GM18505 (cell line): ENCODE data around the gene TGDS.
A peak's percentile ranks its signal among the peaks of the same experiment; 100 is the strongest.

Experiments
- ATAC-seq: cut with Tn5 transposase; IDR thresholded peaks from one replicate; pipeline ENCODE4 v1.9.1; 2021; ENCODE audit not compliant: unreplicated experiment
- POLR2A ChIP-seq: IDR thresholded peaks from 4 replicates; pipeline ENCODE4 v1.6.1; 2011; ENCODE audit warnings: borderline replicate concordance; ENCODE audit not compliant: insufficient read depth, insufficient read length; ENCODE audit errors: extremely low read depth

The TGDS gene

DNA sequence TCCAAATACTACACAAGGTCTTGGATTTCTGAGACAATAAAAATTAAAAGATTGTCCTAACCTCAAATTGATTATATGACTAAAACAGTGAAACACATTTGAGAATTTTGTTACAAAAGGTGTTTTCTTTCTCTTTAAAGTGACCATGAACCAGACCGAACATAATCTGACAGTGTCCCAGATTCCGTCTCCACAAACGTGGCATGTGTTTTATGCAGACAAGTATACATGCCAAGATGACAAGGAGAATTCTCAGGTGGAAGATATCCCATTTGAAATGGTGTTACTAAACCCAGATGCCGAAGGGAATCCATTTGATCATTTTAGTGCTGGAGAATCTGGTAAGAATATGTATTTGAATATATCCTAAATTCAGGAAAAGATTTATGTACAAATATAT lies 16.1 kb upstream of the TGDS start:
- no peak for ATAC-seq
- TF ChIP-seq POLR2A = no peak

DNA sequence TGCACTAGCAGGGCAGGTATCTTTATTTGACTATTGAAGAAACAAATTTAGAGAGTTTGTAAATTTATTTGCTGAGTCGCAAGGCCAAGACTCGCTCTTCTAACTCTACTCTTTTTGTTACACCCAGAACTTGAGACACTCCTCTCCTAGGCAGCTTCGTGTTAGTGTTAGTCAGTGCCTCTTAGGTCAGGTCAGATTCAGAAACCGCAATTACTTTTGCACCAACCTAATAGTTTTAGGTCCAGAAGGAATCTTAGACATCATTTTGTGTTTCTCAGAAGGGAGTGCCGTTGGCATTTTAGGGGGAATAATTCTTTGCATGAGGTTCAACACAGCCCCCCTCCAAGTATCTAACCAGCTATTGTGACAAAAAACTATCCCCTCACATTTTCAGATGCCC lies 14.5 kb upstream of the TGDS start:
- ATAC-seq = no peak
- TF ChIP-seq POLR2A = no peak

DNA sequence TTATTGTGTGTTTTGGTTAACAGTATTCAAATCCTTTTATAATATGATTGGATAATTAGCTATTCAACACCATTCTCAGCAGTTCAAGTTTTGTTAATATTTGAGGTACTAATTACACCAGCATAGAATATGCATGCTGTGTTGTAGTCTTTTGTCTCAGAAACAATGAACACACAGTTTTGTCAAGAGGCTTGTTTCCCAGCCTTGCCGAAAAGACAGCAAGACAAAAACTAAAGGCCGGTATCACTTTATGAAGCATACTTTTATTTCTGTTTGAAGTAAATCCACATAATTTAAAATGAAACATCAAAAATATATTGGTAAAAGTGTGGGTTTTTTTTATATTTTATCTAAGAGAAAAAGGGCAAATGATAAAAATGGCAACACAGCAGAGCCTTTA lies 13.2 kb upstream of the TGDS start:
- TF ChIP-seq POLR2A = no peak
- no peak for ATAC-seq

DNA sequence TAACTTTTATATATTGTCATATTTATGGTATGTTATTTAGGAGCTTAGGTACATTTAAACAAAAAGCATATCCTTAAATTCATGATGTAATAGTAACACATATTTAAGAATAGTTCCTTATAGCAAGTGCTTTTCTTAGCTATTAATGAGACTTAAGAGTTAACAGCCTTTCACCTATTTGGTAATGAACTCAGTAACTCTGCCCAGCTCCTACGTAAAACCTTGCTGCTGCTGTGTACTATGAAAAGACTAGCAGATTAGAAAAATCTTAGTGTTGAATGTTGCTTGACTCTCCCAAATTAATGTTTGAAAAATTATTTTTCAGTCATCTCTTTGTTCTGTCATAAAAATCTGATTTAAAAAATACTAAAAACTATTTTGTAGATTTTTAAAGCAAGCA lies 12.6 kb upstream of the TGDS start:
- TF ChIP-seq POLR2A = no peak
- no peak for ATAC-seq

DNA sequence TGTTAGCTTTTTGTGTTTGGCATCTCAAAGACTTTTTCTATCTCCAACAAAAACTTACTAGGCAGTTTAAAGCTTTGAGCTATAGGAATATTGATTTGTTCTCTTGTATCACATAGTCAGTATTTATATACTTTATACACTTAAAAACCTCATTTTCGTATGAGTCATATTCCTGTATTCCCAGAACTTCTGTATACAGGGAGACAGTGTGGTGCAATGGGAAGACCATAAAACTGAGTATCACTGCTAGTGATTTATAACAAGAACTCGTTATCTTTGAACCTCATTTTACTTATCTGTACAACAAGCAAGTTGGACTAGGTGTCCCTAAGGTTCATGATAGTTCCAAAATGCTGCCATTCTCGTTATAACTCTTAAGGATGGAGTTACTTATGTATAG lies 12.0 kb upstream of the TGDS start:
- ATAC-seq = no peak
- TF ChIP-seq POLR2A = no peak

DNA sequence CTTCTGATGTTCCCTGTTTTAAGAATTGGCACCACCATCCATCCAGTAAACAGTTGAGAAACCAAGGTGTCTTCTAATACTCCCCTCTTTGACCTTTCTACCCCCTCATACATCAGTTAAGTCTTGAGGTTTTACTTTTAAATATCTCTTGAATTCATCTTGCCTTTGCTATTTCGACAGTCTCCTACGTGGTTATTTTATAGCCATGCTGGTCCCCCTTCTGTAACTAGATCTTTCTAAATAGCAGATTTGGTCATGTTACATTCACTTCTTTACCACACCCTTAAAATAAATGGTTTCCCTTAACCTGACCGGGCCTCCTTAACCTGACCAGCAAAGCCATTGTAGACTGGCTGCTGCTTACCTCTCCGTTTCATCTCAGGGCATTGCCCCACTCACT lies 11.1 kb upstream of the TGDS start:
- no peak for ATAC-seq

DNA sequence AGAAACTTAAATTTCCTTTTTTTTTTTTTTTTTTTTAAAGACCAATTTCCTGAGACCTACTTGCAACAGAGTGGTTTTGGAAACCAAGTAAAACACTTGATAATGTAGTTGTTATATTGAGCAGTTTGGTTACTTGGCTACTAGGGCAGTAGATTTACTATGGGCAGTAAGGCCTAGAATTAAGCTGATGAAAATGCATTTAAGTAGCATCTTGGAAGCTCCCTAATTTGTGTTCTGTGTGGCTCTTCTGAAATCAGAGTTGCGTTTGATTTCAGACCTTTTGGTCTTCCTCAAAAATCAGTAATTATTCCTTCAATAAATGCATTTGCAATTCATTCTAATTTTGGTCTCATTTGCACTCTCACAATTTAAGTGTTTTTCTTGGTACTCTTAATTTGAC lies 6.5 kb upstream of the TGDS start:
- ATAC-seq = no peak
- TF ChIP-seq POLR2A = no peak

More for the DNA sequence above, 11.1 kb upstream of the TGDS start:
- no peak for TF ChIP-seq POLR2A

DNA sequence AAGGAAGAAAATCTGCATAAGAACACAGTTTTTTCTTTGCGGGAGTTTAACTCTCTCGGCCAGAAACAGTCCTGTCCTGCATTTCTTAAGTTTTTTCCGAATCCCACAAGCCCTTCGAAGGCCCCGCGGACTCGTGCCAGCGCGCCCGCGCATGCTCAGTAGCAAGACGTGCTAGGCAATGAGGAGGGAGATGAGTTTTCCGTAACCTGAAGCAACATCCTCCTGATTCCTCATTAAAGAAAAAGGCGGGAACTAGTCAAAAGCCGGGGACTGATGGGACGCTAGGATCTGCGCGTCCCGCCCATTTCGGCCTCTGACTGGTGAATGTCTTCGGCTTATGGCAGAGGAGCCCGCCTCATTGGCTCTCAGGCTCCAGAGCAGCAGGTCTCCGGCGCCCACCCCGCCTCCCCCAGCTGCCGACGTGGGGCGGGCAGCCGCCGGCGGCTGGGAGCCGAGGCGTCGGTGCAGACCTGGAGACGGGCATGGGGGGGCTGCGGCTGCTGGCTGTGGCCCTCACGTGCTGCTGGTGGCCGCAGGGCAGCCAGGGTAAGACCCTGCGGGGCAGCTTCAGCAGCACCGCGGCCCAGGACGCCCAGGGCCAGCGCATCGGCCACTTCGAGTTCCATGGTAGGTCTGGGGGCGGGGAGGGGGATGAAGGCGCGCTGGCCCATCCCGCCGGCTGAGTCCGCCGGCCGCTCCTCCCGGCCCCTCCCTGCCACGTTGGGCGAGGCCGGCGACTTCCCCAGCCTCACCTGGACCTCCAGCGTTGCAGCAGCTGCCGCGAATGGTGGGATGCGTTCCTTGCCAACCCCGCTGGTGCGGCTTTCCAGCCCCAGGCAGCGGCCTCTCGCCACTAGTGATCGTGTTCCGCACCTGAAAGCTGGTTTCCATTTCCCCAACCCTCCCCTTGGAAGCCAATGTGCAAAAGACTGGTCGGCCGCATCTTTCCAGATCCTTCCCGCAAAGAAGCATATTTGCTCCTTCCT lies 5.8 kb upstream of the TGDS start, which contains the start of gene GPR180:
Gene GPR180, plus strand, starts transcription at position 412 of the 986 bp plus-strand sequence. Its CDS starts 71 bp downstream, at position 483.
- peak; percentile 86 for TF ChIP-seq POLR2A
- peak; percentile 99 for ATAC-seq

DNA sequence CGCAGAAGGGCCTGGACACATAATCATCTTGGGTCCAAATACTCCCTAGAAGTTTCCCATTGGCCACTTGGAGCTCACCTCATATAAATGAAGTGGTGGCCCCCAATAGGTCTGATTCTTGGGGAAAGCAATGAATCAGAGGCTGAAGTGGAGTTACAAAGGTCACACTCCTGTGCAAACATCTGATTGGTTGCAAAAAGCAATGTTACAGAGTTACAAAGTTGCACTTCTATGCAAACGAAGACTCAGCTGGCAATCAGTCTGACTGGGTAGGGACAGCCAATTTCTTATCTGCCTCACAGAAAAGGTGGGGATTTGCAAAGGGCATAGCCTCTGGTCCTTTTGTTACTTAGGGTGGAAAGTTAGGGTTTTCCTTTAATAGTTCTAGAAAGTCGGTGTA lies 3.9 kb upstream of the TGDS start:
- no peak for ATAC-seq
- TF ChIP-seq POLR2A = no peak

DNA sequence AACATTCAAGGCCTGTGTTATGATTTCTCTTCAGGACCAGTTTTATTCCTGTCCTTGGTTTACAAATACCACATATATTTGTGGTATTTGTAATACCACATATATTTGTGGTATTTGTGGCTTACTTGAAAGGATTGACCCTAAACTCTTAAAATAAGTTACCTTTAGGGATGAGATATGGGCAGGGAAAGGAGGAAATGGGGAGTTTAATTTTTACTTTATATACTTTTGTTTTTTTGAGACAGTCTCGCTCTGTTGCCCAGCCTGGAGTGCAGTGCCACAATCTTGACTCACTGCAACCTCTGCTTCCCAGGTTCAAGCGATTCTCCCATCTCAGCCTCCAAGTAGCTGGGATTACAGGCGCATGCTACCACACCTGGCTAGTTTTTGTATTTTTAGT lies 2.3 kb upstream of the TGDS start:
- TF ChIP-seq POLR2A = no peak
- ATAC-seq = no peak

DNA sequence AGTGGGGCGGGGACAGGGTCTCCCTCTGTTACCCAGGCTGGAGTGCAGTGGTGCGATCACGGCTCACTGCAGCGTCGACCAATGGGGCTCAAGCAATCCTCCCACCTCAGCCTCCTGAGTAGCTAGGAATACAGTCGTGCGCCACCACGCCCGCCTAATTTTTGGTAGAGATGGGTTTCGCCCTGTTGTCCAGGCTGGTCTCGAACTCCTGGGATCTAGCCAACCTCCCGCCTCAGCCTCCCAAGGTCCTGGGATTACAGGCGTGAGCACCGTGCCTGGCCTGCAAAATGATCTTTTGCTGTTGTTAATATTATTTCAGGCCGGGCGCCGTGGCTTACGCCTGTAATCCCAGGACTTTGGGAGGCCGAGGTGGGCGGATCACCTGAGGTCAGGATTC lies 621 bp upstream of the TGDS start:
- TF ChIP-seq POLR2A = no peak
- no peak for ATAC-seq

DNA sequence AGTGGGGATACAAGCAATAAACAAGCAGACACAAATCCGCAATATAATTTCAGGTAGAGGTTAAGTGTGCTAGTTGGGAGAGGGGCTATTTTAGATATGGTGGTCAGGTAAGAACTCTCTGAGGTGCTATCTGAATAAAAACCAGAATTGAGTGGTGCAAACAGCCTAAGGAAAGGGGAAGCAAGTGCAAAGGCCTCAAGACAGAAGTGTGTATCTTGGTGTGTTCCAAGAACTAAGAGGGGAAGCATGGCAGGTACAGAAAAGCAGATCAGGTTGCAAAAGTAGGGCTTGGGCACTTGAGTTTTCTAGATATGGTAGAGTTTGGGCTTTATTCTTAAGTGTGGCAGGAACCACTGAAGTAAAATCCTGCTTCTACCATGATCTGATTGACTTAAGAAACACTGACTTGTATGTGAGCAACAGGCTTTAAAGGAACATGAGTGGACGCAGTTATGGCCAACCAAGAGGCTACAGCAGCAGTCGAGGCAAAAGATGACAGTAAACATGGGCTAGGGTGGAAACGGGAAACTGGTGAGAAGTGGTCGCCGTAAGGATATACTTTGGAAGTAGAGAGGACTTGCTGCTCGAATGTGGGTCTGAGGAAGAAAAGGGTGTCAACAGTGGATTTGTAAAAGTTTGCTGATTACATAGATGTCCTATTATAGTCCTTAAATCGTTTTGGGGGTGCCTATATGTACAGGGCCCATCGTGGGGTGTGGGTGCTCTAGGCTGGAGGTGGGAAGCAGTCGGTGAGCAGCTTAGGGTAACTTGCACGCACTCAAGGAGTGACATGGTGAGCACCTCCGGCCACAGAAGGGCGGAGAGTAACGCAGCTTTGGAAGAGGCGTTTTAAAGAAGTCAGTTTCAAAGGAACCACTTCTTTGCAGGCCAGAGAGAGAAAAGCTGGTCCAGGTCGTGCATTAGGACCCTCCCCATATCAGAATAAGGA lies 677 bp downstream of the TGDS start:
- peak; percentile 47 for ATAC-seq
- TF ChIP-seq POLR2A = no peak

DNA sequence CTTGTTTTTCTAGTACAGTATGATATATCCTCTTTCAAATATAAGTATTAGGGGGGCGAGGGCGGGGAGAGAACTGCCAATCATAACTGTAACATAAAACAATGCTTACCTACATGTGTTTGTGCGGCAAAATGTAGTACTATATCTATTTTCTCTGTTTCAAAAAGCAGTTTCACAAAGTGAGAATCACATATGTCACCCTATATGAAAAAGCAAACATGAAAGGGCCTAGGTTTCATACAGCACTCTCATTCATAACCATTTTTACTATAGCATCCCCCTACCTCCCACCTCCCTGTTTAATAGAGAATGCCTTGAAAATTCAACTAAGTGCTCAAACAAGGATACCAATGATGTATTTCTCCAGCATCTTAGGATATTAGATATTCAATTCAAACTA lies 5.2 kb downstream of the TGDS start:
- ATAC-seq = no peak

More for the DNA sequence above, 5.2 kb downstream of the TGDS start:
- no peak for TF ChIP-seq POLR2A
